SU-DHL-6 (cell line): ENCODE data around the gene ERF.

ENCODE experiments used
- CTCF ChIP-seq: fragments of 200-600 bp; sonication (generic); IDR thresholded peaks from one replicate; pipeline ENCODE4 v1.5.1; 2017; ENCODE audit warnings: antibody characterized with exemption, mild to moderate bottlenecking, low read length, moderate library complexity; ENCODE audit not compliant: insufficient read depth, poor library complexity, severe bottlenecking
- EZH2phosphoT487 ChIP-seq: fragments of 200-600 bp; sonication (generic), shearing (Covaris generic); conservative IDR thresholded peaks from 2 replicates; pipeline ENCODE4 v1.6.1; 2018; ENCODE audit warnings: mild to moderate bottlenecking, antibody characterized with exemption, low read length, moderate library complexity, mixed read lengths

DNA sequence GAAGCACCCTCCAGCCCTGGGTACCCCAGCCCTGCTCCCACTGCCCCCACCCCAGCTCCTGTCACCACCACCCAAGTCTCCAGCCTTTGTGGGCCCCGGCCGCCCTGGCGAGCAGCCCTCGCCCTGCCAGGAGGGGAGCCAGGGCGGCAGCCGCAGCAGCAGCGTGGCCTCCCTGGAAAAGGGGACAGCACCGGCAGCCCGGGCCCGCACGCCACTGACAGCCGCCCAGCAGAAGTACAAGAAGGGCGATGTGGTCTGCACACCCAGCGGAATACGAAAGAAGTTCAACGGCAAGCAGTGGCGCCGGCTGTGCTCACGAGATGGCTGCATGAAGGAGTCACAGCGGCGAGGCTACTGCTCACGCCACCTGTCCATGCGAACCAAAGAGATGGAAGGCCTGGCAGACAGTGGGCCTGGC lies 18.1 kb upstream of the ERF start:
- no peak for TF ChIP-seq CTCF
- no peak for TF ChIP-seq EZH2phosphoT487
